ENCODE measurements around the gene SLC22A23. TPM values are rescaled to one million over a fixed set of nuclear protein-coding genes. Genes with fewer than 3 reads are reported as not detected.

The SLC22A23 gene
- total RNA-seq, 2 experiments from 2014 or later: 13.4 to 13.6 TPM

GRCh38 chr6:3316818-3317217 lies 140.0 kb downstream of the SLC22A23 start:
- Mint-ChIP-seq H3K4me1 (ENCODE audit: low read depth) (peaks cover 28% of the 10 kb centered on the region), H3K36me3 (ENCODE audit: low read depth) (no peaks in the 10 kb centered on the region), H3K9me3 (no peaks in the 10 kb centered on the region), H3K4me3 (no peak overlapping the region), H3K27ac (no peak overlapping the region), H3K27me3 (no peaks in the 10 kb centered on the region)
- Histone ChIP-seq H3K27me3 (ENCODE audit: control insufficient read depth in 1 of 2, insufficient read depth in 2 of 2, low read length in 2 of 2) (no peaks in the 10 kb centered on the region), H3K36me3 (ENCODE audit: insufficient read depth, low read length) (no peaks in the 10 kb centered on the region), H3K9me3 (ENCODE audit: control insufficient read depth in 1 of 2, insufficient read depth in 1 of 2, low read length in 2 of 2) (no peaks in the 10 kb centered on the region), H3K4me1 (ENCODE audit: insufficient read depth, low read length) (peaks cover 19% of the 10 kb centered on the region), H3K4me3 (ENCODE audit: low read length) (no peak overlapping the region), H3K27ac (ENCODE audit: low read depth in 1 of 2, low read length in 2 of 2) (no peak overlapping the region)
- ChIA-PET POLR2A (no interaction called here), CTCF (no interaction called here)
- DNase-seq (peak in 1 of 14 experiments; percentile 2), ATAC-seq (ENCODE audit: poor library complexity) (no peak)
- TF ChIP-seq, protein P1, sequence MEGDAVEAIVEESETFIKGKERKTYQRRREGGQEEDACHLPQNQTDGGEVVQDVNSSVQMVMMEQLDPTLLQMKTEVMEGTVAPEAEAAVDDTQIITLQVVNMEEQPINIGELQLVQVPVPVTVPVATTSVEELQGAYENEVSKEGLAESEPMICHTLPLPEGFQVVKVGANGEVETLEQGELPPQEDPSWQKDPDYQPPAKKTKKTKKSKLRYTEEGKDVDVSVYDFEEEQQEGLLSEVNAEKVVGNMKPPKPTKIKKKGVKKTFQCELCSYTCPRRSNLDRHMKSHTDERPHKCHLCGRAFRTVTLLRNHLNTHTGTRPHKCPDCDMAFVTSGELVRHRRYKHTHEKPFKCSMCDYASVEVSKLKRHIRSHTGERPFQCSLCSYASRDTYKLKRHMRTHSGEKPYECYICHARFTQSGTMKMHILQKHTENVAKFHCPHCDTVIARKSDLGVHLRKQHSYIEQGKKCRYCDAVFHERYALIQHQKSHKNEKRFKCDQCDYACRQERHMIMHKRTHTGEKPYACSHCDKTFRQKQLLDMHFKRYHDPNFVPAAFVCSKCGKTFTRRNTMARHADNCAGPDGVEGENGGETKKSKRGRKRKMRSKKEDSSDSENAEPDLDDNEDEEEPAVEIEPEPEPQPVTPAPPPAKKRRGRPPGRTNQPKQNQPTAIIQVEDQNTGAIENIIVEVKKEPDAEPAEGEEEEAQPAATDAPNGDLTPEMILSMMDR (IDR thresholded peaks at IDR 0.05): no peak
- intact Hi-C loops (cut with DNase I, micrococcal nuclease): no loop called here

- ATAC-seq (ENCODE audit: poor library complexity) (no peak), DNase-seq (no peak)
- no peaks in the 10 kb centered on the region for H3K27me3 Mint-ChIP-seq
- no peaks in the 10 kb centered on the region for H3K36me3 Mint-ChIP-seq (ENCODE audit: low read depth)
- Histone ChIP-seq H3K9me3 (ENCODE audit: control insufficient read depth in 1 of 2, insufficient read depth in 1 of 2, low read length in 2 of 2) (no peaks in the 10 kb centered on the region), H3K4me3 (ENCODE audit: low read length) (no peak overlapping the region), H3K4me1 (ENCODE audit: insufficient read depth, low read length) (peaks cover 19% of the 10 kb centered on the region), H3K36me3 (ENCODE audit: insufficient read depth, low read length) (no peaks in the 10 kb centered on the region), H3K27me3 (ENCODE audit: control insufficient read depth in 1 of 2, insufficient read depth in 2 of 2, low read length in 2 of 2) (no peaks in the 10 kb centered on the region), H3K27ac (ENCODE audit: low read depth in 1 of 2, low read length in 2 of 2) (no peak overlapping the region)
- intact Hi-C loops (cut with DNase I, micrococcal nuclease): no loop called here
- H3K27ac Mint-ChIP-seq: no peak overlapping the region
- TF ChIP-seq, protein P1 (IDR thresholded peaks at IDR 0.05): no peak
- no peak overlapping the region for H3K4me3 Mint-ChIP-seq
- ChIA-PET CTCF (no interaction called here), POLR2A (no interaction called here)
- peaks cover 28% of the 10 kb centered on the region for H3K4me1 Mint-ChIP-seq (ENCODE audit: low read depth)
- no peaks in the 10 kb centered on the region for H3K9me3 Mint-ChIP-seq
Observed at GRCh38 chr6:3316331-3316730, 140.5 kb downstream of the SLC22A23 start.

- ChIA-PET CTCF (no interaction called here), POLR2A (no interaction called here)
- H3K27me3 Mint-ChIP-seq: no peaks in the 10 kb centered on the region
- no peak overlapping the region for H3K4me3 Mint-ChIP-seq
- TF ChIP-seq, protein P1 (IDR thresholded peaks at IDR 0.05): no peak
- DNase-seq (no peak), ATAC-seq (ENCODE audit: poor library complexity) (no peak)
- H3K4me1 Mint-ChIP-seq (ENCODE audit: low read depth): peaks cover 28% of the 10 kb centered on the region
- no peaks in the 10 kb centered on the region for H3K36me3 Mint-ChIP-seq (ENCODE audit: low read depth)
- no peaks in the 10 kb centered on the region for H3K36me3 ChIP-seq (ENCODE audit: insufficient read depth, low read length)
- H3K4me1 ChIP-seq (ENCODE audit: insufficient read depth, low read length): peaks cover 19% of the 10 kb centered on the region
- H3K9me3 ChIP-seq (ENCODE audit: control insufficient read depth in 1 of 2, insufficient read depth in 1 of 2, low read length in 2 of 2): no peaks in the 10 kb centered on the region
- intact Hi-C loops (cut with DNase I, micrococcal nuclease): no loop called here
- no peaks in the 10 kb centered on the region for H3K9me3 Mint-ChIP-seq
- no peak overlapping the region for H3K4me3 ChIP-seq (ENCODE audit: low read length)
- H3K27me3 ChIP-seq (ENCODE audit: control insufficient read depth in 1 of 2, insufficient read depth in 2 of 2, low read length in 2 of 2): no peaks in the 10 kb centered on the region
- no peak overlapping the region for H3K27ac Mint-ChIP-seq
- H3K27ac ChIP-seq (ENCODE audit: low read depth in 1 of 2, low read length in 2 of 2): no peak overlapping the region
Observed at GRCh38 chr6:3315841-3316240, 141.0 kb downstream of the SLC22A23 start.
